Esophagus muscularis mucosa (tissue), 3 donors: ENCODE results near the gene RAPGEF1.

Experiments
- CTCF ChIP-seq, 3 experiments: fragments of 200-600 bp in 2 of 3; fragments of 450-650 bp in 1 of 3; sonication (generic) in 2 of 3; IDR thresholded peaks; one replicate each; pipeline ENCODE4 v1.5.1; 2017 to 2019; ENCODE audit warnings: antibody characterized with exemption in 3 of 3, mild to moderate bottlenecking in 2 of 3, moderate library complexity in 1 of 3
- POLR2AphosphoS5 ChIP-seq, 2 donors: sonication (generic); formaldehyde crosslinking; IDR thresholded peaks; one replicate each; pipeline ENCODE4 v1.6.1; 2017; ENCODE audit warnings: antibody characterized with exemption in 2 of 2

GRCh38 chr9:131618785-131619184 is 121.1 kb downstream of the RAPGEF1 start:
- TF ChIP-seq CTCF (IDR thresholded peaks at IDR 0.05) (no peak), POLR2AphosphoS5 (IDR thresholded peaks at IDR 0.05) (no peak)
